NCI-H748 treated with DMSO at 0.1 percent for 48 hours (cell line): ENCODE measurements around the gene POLRMT.
A peak's percentile ranks its signal among the peaks of the same experiment; 100 is the strongest.
"Not testable (repeated sequence)": the region's sequence is repeated elsewhere in the genome, so short reads cannot be mapped to it uniquely, and the experiment has no call there.

ENCODE experiments used
- DNase-seq: peaks from one replicate; lab custom pipeline; 2025; lab: John Stamatoyannopoulos, UW

POLRMT gene

DNA sequence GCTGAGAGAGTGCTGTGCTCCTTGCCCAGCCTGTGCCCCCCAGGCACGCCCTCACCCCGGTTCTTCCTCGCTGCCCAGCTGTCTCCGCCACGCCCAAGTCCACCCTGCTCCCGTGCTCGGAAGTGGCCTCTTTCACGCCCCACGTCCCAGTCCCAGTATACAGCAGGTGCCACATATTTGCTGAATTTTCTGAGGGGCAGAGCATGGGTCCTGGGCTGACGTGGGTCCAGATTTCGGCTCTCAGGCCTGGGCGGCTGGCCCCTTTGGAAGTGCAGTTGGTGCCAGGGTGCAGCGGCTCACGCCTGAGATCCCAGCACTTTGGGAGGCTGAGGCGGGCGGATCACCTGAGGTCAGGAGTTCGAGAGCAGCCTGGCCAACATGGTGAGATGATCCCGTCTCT lies 40.3 kb downstream of the POLRMT start:
- no peak for DNase-seq

DNA sequence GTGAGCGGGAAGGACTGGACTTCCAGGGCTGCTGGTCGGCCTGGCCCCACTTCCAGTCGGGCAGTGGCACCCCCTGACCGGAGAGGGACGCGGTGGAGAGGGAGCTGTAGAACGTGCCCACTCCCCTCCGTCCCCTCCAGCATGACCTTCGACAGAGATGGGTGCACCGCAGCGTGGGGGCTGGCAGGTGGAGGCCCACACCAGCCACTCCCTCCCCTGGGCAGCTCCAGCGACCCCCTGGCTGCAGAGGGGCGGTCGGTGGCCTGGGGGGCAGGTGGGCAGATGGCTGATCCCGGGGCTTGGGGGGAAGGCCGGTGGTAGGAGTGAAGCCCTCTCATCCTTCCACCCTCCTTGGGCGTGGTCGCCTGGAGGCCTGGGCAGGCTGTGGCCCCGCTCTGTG lies 41.2 kb downstream of the POLRMT start:
- no peak for DNase-seq

DNA sequence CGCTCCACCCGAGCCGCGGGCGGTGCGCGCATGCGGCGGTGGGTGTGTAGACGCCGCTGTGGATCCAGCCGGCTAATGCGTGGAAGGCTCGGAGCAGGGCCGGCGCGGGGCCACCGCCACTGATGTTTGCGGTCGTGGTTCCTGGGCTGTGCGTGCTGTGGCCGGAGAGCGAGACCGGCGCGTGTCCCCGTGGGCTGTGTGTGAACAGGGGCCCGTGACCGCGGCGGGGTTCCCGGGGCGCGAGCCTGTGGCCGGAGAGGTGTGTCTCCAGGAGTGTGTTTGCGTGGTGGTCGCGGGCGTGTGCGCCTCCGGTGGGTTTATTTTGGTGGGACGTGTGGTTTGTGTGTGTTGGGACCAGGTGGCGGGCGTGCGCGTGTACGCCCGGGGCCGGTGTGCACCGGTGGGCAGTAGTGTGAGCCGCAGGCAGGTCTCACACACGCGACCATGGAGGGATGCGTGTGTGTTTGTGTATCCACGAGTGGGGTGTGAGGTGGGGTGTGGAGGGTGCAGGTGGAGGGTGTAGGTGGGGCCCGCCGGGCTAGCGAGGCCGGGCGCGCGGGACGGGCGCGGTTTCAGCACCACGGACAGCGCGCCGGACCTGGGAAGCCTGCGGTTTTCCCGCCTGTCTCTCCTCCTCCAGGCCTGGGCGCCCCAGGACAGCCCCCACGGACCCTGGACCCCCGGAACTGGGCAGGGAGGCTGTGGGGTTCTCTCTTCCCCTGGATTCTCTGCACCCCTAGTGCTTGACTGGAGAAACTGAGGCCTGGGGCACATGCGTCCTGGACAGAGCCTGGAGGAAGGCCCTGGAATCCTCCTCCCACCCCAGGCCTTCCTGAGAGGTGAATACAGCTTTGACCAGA lies 42.0 kb downstream of the POLRMT start:
- no peak for DNase-seq

DNA sequence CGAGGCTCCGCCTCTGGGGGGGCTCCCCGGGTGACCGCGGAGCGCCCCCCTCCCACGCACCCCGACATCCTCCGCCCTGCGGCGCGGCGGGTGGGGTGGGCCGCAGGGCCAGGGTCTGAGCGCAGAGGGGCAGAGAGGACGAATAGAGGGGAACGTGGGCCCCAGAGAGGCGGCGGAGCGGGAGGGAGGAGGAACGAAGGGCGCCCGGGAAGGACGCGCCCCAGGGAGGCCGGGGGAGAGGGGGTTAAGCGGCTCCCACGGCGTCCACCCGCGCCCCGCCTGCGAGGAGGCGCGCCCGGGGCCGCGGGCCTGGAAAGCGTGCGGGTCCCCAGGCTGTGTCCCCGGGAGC lies 42.6 kb downstream of the POLRMT start:
- no peak for DNase-seq

DNA sequence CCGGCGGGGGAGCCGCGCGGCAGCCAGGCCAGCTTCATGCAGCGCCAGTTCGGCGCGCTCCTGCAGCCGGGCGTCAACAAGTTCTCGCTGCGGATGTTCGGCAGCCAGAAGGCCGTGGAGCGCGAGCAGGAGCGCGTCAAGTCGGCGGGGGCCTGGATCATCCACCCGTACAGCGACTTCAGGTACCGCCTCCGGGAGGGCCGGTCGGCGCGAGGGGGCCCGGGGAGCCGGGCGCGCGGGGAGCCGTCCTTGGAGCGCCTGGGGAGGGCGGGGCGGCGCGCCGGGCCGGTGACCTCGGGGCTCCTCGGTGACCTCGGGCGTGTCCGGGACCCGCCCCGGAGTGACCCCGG lies 43.0 kb downstream of the POLRMT start:
- DNase-seq: no peak

DNA sequence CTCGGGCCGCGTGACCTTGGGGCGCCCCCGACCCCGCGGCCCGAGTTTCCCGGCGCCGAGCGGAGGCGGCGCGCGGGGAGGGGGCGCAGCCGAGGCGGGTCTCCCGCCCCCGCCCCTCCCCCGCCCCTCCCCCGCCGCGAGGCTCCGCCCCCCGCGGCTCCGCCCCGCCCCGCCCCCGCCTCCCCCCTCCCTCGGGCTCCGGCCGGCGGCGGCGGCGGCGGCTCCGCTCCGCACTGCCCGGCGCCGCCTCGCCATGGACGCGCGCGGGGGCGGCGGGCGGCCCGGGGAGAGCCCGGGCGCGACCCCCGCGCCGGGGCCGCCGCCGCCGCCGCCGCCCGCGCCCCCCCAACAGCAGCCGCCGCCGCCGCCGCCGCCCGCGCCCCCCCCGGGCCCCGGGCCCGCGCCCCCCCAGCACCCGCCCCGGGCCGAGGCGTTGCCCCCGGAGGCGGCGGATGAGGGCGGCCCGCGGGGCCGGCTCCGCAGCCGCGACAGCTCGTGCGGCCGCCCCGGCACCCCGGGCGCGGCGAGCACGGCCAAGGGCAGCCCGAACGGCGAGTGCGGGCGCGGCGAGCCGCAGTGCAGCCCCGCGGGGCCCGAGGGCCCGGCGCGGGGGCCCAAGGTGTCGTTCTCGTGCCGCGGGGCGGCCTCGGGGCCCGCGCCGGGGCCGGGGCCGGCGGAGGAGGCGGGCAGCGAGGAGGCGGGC lies 43.5 kb downstream of the POLRMT start, which contains the start of gene HCN2:
Gene HCN2, plus strand, starts transcription at position 189 of the 703 bp plus-strand sequence. Its CDS starts 65 bp downstream, at position 254.
- no peak for DNase-seq

DNA sequence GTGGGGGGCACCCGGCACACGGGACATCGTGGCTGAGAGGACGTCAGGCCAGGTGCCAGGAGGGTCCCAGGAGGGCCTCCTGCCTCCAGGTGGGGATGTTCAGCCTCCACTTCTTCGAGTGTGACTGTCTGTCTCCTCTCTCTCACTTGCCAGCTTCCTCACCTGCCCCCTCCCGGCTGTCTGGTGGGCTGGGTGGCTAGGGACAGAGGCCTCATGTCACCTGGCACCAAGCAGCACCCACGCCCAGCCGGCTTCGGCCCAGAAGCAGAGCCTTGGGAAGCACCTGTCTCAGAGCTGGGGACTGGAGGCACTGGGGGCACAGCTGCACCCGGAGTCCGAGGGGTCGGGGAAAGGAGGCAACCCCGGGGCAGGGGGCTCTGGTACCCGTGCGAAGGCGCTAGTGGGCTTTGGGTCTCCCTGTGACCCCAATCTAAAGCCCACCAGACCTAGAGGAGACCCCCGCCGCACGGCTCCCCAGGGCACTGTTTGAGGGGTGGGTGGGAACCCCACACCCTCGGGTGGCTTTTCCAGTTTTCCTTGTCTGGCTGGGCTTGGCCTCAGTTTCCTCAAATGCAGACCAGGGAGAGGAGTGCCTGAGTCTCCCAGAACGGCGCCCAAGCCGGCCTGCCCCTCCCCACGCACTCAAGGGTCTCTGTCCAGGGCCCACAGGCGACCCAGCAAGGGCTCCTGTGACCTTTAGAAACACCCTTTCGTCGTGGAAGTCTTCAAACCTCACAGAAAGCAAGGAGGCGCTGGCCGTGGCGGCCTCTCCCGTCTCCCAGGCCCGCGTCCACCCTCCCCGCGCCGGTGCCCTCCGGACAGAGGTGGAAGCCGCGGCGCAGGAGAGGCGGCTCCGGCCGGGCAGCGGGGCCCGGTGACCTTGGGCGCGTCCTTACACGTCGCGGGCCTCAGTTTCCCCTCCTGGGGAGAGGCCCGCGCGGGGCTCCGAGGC lies 44.3 kb downstream of the POLRMT start:
- DNase-seq: peak; percentile 2

DNA sequence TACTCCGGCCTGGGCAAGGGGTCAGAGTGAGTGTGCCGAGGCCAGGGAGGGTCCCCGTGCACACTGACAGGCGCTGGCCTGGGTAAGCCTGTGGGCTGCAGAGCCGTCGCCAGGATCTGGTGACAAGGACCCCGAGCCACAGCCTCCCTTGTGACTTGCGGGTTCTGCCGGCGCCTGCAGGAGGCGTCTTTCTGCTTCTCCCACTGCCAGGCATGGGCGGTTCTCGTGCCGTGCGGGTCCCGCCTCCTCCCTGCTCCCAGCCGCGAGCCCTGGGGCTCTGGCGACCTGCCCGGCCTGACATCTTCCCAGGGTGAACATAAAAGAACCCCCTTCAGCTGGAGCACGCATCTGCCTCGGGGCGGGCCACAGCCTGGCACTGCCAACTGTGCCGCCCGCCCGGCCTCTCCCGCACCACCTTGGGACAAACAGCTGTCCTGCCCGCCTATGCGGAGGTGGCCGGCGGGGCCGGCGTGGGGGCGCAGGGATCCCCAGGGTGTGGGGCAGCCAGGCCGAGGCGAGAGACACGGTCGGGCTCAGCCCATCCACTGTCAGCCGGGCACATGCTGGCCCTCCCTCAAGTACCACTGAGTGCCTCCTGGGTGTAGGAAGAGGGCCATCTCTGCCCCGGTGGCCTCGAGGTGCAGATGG lies 45.1 kb downstream of the POLRMT start:
- DNase-seq: peak; percentile 48

DNA sequence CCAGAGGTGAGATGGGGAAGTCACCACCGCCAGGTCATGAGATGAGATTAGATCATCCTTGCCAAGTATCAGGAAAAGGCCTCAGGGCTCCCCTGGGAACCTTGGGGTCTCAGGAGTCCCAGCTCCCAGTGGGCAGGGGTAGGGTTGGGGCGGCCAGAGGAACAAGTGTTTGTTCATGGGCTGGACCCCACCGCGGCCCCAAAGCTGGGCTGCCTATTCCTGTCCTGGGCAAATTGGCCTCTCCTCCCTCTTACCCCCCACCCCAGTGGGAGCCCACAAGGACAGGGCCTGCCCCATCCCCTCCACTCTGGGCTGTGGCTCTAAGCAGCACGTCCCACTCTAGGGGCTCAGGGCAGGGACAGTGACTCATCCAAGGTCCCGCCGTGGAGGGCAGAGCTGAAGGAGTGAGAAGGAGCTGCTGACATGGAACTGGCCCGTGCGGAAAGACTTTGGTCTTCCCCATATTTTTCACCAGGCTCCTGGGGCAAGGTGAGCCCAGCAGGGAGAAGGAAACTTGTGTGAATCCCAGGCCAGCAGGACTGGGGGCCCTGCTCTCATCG lies 47.7 kb downstream of the POLRMT start:
- no peak for DNase-seq

DNA sequence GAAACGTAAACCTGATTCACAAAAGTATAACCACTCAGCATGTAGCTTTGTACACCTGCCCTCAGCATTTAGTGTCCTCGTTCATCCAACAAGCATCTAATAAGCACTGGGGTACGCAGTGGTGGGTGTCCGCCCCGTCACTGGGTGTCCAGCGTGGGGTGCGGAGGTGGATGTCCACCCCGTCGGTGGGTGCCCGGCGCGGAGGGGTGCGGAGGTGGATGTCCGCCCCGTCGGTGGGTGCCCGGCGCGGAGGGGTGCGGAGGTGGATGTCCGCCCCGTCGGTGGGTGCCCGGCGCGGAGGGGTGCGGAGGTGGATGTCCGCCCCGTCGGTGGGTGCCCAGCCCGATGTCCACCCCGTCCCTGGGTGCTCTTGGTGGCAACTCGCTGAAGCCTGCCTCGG lies 48.2 kb downstream of the POLRMT start:
- DNase-seq: not testable (repeated sequence)

DNA sequence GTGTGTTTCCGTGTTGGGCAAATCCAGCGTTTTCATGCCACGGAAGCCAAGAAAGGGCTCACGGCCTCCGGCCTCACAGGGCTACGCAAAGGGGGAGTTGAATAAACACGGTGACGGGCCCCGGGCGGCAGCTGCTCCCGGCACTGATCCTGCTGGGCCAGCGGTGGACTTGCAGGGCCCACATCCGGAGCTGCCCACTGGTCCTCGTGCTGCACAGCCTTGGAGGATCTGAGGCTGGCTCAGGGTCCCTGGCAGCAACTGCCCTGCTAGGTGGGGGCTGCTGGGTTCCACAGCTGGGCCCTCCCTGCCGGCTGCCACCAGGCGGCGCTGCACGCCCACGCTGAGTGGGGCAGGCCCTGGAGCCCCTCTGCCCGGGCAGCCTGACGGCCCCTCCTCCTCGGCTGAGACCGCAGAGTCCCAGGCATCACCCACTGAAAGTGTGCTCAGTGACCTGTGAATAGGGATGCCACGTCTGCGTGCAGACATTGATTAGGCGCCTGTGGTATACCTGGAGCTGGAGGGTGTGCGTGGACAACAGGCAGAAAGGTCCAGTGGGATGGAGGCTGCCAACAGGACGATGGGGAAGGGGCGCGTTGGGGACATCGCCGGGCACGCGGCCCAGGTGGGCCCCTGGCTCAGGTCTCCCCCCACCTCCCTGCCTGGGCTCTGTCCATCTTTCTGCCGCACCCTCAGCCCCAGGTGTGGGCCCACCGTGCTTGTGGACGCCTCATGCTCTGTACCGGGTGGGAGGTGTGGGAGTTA lies 48.9 kb downstream of the POLRMT start:
- DNase-seq: no peak

DNA sequence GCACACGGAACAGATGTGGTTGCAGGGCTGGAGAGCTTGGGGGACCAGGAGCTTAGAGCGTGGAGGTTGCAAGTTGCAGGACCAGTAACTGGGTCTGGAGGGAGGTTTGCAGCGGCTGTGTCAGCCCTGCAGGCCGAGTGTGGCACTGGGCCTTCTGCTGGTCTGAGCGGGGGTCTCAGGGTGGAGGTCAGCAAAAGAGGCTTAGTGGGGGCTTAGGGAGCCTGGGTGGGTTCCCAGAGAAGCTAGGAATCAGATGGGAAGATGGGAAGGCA lies 49.4 kb downstream of the POLRMT start:
- no peak for DNase-seq

DNA sequence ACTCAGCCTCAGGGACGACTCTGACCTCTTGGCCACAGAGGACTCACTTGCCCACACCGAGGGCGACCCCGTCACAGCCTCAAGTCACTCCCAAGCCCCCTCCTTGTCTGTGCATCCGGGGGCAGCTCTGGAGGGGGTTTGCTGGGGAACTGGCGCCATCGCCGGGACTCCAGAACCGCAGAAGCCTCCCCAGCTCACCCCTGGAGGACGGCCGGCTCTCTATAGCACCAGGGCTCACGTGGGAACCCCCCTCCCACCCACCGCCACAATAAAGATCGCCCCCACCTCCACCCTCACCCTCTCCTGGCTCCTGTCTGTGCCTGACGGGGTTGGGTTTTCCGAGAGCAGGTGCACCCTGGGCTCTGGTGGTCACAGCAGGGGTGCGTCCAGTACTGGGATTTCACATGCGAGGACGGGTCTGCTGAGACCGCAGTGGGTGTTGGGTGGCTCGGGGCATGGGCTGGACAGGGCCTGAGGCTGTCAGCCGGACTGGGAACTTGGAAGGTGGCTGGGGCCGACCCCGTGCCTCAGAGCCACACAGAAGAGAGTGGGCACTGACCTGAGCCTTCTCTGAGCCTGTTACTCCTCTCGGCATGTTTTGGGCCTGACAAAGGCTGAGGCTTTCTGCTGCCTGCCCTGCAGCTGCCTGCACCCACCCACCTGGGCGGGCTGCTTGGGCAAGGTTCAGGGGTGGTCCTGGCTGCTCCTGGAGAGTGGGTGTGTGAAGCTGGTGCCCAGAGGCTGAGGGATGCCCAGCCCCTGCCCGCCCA lies 50.0 kb downstream of the POLRMT start:
- no peak for DNase-seq

DNA sequence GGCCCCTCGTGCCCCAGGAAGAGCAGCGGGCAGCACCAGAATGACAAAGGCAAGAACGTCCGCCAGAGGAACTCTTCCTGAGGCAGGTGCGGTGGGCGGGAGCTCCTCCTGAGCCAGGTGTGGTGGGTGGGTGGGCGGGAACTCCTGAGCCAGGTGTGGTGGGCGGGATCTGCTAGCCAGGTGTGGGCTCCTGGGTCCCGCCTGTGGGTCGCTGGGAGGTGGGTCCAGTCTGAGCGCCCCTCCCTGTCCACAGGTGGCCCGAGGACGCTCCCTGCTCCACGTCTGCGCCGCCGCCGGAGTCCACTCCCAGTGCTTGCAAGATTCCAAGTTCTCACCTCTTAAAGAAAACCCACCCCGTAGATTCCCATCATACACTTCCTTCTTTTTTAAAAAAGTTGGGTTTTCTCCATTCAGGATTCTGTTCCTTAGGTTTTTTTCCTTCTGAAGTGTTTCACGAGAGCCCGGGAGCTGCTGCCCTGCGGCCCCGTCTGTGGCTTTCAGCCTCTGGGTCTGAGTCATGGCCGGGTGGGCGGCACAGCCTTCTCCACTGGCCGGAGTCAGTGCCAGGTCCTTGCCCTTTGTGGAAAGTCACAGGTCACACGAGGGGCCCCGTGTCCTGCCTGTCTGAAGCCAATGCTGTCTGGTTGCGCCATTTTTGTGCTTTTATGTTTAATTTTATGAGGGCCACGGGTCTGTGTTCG lies 50.7 kb downstream of the POLRMT start:
- DNase-seq: no peak

DNA sequence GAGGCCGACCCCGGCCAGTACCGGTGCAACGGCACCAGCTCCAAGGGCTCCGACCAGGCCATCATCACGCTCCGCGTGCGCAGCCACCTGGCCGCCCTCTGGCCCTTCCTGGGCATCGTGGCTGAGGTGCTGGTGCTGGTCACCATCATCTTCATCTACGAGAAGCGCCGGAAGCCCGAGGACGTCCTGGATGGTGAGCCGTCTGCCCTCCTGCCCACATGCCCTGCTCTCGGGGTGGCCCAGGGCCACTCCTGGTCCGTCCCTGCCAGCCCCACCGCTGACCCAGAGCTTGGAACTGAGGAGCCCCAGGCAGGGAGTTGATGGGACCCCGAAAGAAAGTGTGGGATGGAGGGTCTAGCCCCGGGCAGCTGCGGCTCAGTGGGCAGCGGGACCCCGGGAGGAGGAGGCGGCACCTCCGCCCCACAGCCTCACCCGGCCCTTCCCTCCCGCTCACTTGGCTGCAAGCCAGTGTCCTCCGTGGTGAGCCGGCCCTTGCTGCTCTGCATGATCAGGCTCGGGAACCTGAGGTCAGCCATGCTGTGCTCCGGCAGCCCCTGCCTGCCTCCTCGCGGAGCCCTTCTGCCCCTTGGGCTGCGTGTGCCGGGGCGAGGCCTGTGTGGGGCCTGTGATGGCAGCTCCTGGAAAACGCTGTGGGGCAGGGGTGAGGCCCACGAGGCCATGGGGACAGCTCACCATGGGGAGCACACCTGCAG lies 51.8 kb downstream of the POLRMT start:
- no peak for DNase-seq

DNA sequence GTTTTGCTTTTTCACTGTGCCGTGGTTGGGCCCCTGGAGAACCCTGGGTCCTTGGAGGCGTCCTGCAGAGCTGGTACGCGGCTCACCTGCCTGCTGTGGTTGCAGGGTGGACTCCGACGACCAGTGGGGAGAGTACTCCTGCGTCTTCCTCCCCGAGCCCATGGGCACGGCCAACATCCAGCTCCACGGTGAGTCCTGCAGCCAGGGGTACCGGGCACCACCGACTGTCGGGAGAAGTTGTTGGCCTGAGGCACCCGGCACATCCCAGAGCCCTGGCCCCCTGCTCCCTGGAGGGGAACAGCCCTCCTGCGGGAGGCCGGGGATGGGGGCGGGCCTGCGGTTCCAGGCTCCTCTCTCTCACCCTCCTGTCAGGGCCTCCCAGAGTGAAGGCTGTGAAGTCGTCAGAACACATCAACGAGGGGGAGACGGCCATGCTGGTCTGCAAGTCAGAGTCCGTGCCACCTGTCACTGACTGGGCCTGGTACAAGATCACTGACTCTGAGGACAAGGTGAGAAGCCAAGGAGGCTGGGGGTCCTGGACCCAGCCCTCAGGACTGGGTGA lies 53.0 kb downstream of the POLRMT start:
- no peak for DNase-seq

DNA sequence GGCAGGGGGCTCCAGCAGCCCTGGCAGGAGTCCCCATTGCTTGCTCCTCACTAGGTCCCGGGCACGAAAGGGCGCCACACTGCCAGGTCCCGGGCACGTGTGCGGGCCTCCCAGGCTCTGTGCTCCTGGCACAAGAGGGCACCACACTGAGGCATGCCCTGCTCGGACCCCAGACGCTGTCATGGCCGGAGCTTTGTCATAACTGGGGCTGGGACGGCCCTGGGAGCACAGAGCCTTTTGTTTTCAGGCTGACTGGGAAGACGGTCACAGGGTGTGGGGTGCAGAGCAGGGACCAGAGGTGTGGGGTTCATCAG lies 53.5 kb downstream of the POLRMT start:
- DNase-seq: no peak

DNA sequence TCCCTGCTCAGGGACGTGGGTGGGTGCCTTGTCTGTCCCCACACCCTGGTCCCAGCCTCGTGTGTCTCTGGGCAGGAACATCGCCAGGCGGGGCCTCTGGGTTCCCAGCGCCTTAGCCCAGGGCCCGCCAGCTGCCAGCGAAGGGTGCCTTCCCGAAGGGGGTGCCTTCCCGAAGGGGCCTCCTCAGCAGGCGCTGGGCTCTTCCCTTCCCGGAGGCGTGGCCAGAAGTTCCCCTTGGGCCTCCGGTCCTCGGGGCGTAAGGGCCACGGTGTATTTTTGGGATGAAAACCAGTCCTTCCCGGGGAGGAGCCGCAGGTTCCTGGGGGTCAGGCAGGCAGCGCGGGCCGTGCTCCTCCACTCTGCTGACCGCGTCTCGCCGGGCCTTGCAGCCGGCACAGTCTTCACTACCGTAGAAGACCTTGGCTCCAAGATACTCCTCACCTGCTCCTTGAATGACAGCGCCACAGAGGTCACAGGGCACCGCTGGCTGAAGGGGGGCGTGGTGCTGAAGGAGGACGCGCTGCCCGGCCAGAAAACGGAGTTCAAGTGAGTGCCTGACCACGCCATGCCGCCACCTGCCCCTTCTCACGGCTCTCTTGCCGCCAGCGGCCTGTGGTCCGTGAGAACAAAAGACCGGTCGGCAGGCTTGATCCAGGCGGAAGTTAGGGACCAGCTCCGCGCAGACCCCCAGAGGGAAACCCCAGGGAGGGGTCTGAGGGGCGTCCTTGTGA lies 54.1 kb downstream of the POLRMT start:
- no peak for DNase-seq
